ENCODE measurements around the gene OR5K1. TPM values are rescaled to one million over a fixed set of nuclear protein-coding genes. Genes with fewer than 3 reads are reported as not detected.

OR5K1 gene
- total and polyA plus RNA-seq, 2 donors (not counting 3 experiments of a cell fraction or from before 2014, with no cell fraction given), result not detected

DNA sequence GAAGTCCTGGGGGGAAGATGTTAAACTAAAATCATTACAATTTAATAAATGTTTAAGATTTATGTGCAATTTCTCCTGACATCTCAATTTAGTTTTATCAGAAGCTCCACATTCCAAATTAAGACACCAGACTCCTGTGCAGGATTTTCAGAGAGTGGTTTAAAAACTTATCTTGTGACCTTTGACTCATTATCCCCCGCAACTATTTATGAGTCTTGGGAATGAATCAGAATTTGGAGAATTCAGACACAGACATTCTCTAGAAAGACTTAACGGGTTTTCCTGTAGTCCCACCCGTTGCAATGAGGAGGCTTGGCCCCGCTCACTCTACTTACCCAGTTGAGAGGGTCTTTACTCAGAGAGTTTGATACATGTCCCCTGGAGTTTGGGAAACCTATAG is 41.5 kb downstream of the OR5K1 start:
- no peak for FAIRE-seq
- no peaks in the 10 kb centered on the region for H3K36me3 ChIP-seq (ENCODE audit: control insufficient read depth in 2 of 2, extremely low read depth in 1 of 2, insufficient read depth in 2 of 2, low read length in 2 of 2)
- ChIA-PET CTCF (no interaction called here), POLR2A (no interaction called here)
- H3K79me2 ChIP-seq (ENCODE audit: control insufficient read depth, insufficient read depth, low read length), result no peaks in the 10 kb centered on the region
- intact Hi-C loops (cut with micrococcal nuclease) (no loop called here), dilution Hi-C loops (cut with MboI; ENCODE audit: extremely low pct_ligation_motif_present, low sequenced_read_pairs) (no loop called here)
- H3K9ac ChIP-seq (replicated peaks; ENCODE audit: extremely low read depth, insufficient read depth, low read length), result no peak overlapping the region
- no TSS peak for BruUV-seq (replicated peaks)
- H3K9me1 ChIP-seq (replicated peaks; ENCODE audit: control insufficient read depth, extremely low read depth, insufficient read depth, low read length), result no peaks in the 10 kb centered on the region
- no peak overlapping the region for H3K27ac ChIP-seq (ENCODE audit: insufficient read depth, low read depth, low read length)
- H2AFZ ChIP-seq (ENCODE audit: low read depth, low read length), result no peak overlapping the region
- DNase-seq (ENCODE audit: low read depth, low spot score), result no peak
- no peak for TF ChIP-seq FOS (IDR thresholded peaks at IDR 0.05; ENCODE audit: borderline replicate concordance, insufficient read depth, low read length)
- TF ChIP-seq EZH2 (IDR thresholded peaks at IDR 0.05; ENCODE audit: borderline replicate concordance, low read depth, low read length, severe bottlenecking), result no peak
- TF ChIP-seq MYC (IDR thresholded peaks at IDR 0.05; ENCODE audit: low read depth, low read length), result no peak
- TF ChIP-seq, protein P1, sequence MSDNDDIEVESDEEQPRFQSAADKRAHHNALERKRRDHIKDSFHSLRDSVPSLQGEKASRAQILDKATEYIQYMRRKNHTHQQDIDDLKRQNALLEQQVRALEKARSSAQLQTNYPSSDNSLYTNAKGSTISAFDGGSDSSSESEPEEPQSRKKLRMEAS (IDR thresholded peaks at IDR 0.05; ENCODE audit: insufficient read depth, insufficient read length), result no peak
- no peak for TF ChIP-seq JUN (IDR thresholded peaks at IDR 0.05; ENCODE audit: borderline replicate concordance, insufficient read depth, insufficient read length, low read depth)
- TF ChIP-seq POLR2AphosphoS5 (IDR thresholded peaks at IDR 0.05; ENCODE audit: insufficient read depth, low read depth, low read length), result no peak
- TF ChIP-seq POLR2A (IDR thresholded peaks at IDR 0.05; ENCODE audit: low read depth, low read length), result no peak
- TF ChIP-seq, protein P2, sequence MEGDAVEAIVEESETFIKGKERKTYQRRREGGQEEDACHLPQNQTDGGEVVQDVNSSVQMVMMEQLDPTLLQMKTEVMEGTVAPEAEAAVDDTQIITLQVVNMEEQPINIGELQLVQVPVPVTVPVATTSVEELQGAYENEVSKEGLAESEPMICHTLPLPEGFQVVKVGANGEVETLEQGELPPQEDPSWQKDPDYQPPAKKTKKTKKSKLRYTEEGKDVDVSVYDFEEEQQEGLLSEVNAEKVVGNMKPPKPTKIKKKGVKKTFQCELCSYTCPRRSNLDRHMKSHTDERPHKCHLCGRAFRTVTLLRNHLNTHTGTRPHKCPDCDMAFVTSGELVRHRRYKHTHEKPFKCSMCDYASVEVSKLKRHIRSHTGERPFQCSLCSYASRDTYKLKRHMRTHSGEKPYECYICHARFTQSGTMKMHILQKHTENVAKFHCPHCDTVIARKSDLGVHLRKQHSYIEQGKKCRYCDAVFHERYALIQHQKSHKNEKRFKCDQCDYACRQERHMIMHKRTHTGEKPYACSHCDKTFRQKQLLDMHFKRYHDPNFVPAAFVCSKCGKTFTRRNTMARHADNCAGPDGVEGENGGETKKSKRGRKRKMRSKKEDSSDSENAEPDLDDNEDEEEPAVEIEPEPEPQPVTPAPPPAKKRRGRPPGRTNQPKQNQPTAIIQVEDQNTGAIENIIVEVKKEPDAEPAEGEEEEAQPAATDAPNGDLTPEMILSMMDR (IDR thresholded peaks at IDR 0.05; ENCODE audit: extremely low read depth in 1 of 2, insufficient read depth in 1 of 2, low read depth in 1 of 2, low read length in 2 of 2), result no peak
- no peak for TF ChIP-seq GATA2 (IDR thresholded peaks at IDR 0.05; ENCODE audit: insufficient read depth, insufficient read length, low read depth, low read length)
- no peaks in the 10 kb centered on the region for H3K4me1 ChIP-seq (ENCODE audit: control insufficient read depth, extremely low read depth, insufficient read depth, low read length)
- no peaks in the 10 kb centered on the region for H4K20me1 ChIP-seq (replicated peaks; ENCODE audit: control insufficient read depth, extremely low read depth, insufficient read depth, low read length)
- H3K4me3 ChIP-seq (replicated peaks in 1 of 3; ENCODE audit: insufficient read depth in 1 of 3, low read depth in 1 of 3, low read length in 3 of 3), result no peak overlapping the region
- H3K4me2 ChIP-seq (ENCODE audit: insufficient read depth, low read length), result no peak overlapping the region
- peaks cover 2 to 14% of the 10 kb centered on the region in 2 experiments for H3K27me3 ChIP-seq (ENCODE audit: control insufficient read depth in 2 of 2, insufficient read depth in 2 of 2, low read length in 2 of 2)
- no peaks in the 10 kb centered on the region for H3K9me3 ChIP-seq (replicated peaks; ENCODE audit: control insufficient read depth, insufficient read depth, low read length)

Data from endothelial cell of umbilical vein (primary cell).